Breast epithelium (tissue), 3 donors: ENCODE measurements around the gene TRAPPC3.

Experiments used
- CTCF ChIP-seq, 3 donors: fragments of 450-650 bp; IDR thresholded peaks; one replicate each; pipeline ENCODE4 v1.5.1; 2016 to 2017; ENCODE audit warnings: antibody characterized with exemption in 3 of 3, mild to moderate bottlenecking in 3 of 3, moderate library complexity in 3 of 3
- POLR2A ChIP-seq: fragments of 450-650 bp; IDR thresholded peaks from one replicate; pipeline ENCODE4 v1.6.1; 2016; ENCODE audit warnings: antibody characterized with exemption, mild to moderate bottlenecking, moderate library complexity
- POLR2AphosphoS5 ChIP-seq, 3 donors: sonication (generic); formaldehyde crosslinking; IDR thresholded peaks; one replicate each; pipeline ENCODE4 v1.6.1; 2017; ENCODE audit warnings: antibody characterized with exemption in 3 of 3

- no peak for TF ChIP-seq CTCF (IDR thresholded peaks at IDR 0.05)
- no peak for TF ChIP-seq POLR2A
- TF ChIP-seq POLR2AphosphoS5 (IDR thresholded peaks at IDR 0.05): no peak
Measured at GRCh38 chr1:36168514-36168913, 19.2 kb upstream of the TRAPPC3 start.
